A549 (cell line): ENCODE measurements around the gene ZBTB1. TPM values are rescaled to one million over a fixed set of nuclear protein-coding genes. Genes with fewer than 3 reads are reported as not detected.

ENCODE experiments used
- ATAC-seq, 2 experiments: fragments of 200-7000 bp in 1 of 2; fragments of >200 bp in 1 of 2; cut with Nextera tagmentation in 1 of 2; cut with Tn5 transposase in 1 of 2; 3 replicates each; pipeline versions ENCODE4 v1.8.0 to v1.9.1; 2018 to 2020; ENCODE audit warnings: mild to moderate bottlenecking in 1 of 2, moderate library complexity in 1 of 2
- CTCF ChIA-PET: fragments of 300-600 bp; sonication (Branson Sonifier 250); formaldehyde crosslinking; extraction: SDS; loops from one replicate; lab custom pipeline; 2021; ENCODE audit warnings: antibody characterized with exemption, inconsistent platforms; lab: Yijun Ruan, JAX
- POLR2A ChIA-PET: fragments of 350-600 bp; formaldehyde crosslinking; extraction: SDS; loops from one replicate; lab custom pipeline; 2021; ENCODE audit warnings: antibody characterized with exemption, inconsistent platforms; lab: Yijun Ruan, JAX
- DNase-seq, 2 experiments: peaks; one replicate each; pipeline versions ENCODE4 v3.0.0 to v3.0.0-alpha.2; 2011 to 2016; ENCODE audit warnings: low read depth in 1 of 2, low spot score in 1 of 2
- FAIRE-seq: peaks from 2 replicates; lab custom pipeline; 2011; peaks lifted over from hg19 to GRCh38; lab: Jason Lieb, UNC
- H3K27ac ChIP-seq, 2 experiments: fragments of >200 bp; sonication (Bioruptor Twin); formaldehyde crosslinking; 3 replicates each; pipeline ENCODE4 v1.5.1; 2016 to 2017
- H3K4me1 ChIP-seq: fragments of >200 bp; sonication (Bioruptor Twin); formaldehyde crosslinking; 3 replicates; pipeline ENCODE4 v1.6.1; 2016
- H3K4me2 ChIP-seq: fragments of >200 bp; sonication (Bioruptor Twin); formaldehyde crosslinking; 3 replicates; pipeline ENCODE4 v1.6.1; 2016
- H3K4me3 ChIP-seq: fragments of >200 bp; sonication (Bioruptor Twin); formaldehyde crosslinking; 3 replicates; pipeline ENCODE4 v1.5.1; 2016
- H3K9me3 ChIP-seq: fragments of >200 bp; sonication (Bioruptor Twin); formaldehyde crosslinking; 3 replicates; pipeline ENCODE4 v1.6.1; 2016
- ATOH8 ChIP-seq: fragments of 250-450 bp; sonication (Bioruptor Pico); IDR thresholded peaks from 2 replicates; pipeline ENCODE4 v1.5.0; 2020; ENCODE audit warnings: low read depth, mild to moderate bottlenecking, moderate library complexity
- CBX2 ChIP-seq: fragments of 200-600 bp; sonication (generic); IDR thresholded peaks from 2 replicates; pipeline ENCODE4 v1.6.1; 2016; ENCODE audit warnings: low read depth, mild to moderate bottlenecking, borderline replicate concordance
- CEBPB ChIP-seq, 2 experiments: fragments of >200 bp in 1 of 2; sonication (Bioruptor Twin) in 1 of 2; formaldehyde crosslinking in 1 of 2; IDR thresholded peaks; 2 replicates each; pipeline ENCODE4 v1.6.1; 2012 to 2016
- EHF ChIP-seq: fragments of 250-450 bp; sonication (Bioruptor Pico); IDR thresholded peaks from 2 replicates; pipeline ENCODE4 v1.5.0; 2020; ENCODE audit warnings: mild to moderate bottlenecking
- FOSL2 ChIP-seq, 2 experiments: fragments of 450-650 bp in 1 of 2; fragments of >200 bp in 1 of 2; sonication (Bioruptor Twin) in 1 of 2; formaldehyde crosslinking; IDR thresholded peaks; 2 replicates each; pipeline versions ENCODE4 v1.5.0 to v1.6.1; 2016 to 2020; ENCODE audit warnings: mild to moderate bottlenecking in 1 of 2, moderate library complexity in 1 of 2
- GATA3 ChIP-seq: IDR thresholded peaks from 2 replicates; pipeline ENCODE4 v1.6.1; 2012; ENCODE audit warnings: borderline replicate concordance
- HDAC2 ChIP-seq: fragments of 200-600 bp; sonication (generic); IDR thresholded peaks from 2 replicates; pipeline ENCODE4 v1.6.1; 2016
- MAFK ChIP-seq: fragments of 450-650 bp; IDR thresholded peaks from 2 replicates; pipeline ENCODE4 v1.6.1; 2014; ENCODE audit not compliant: partially characterized antibody
- NFE2L2 ChIP-seq: fragments of 150-350 bp; conservative IDR thresholded peaks from 2 replicates; pipeline ENCODE4 v1.6.1; 2014; ENCODE audit warnings: low read length
- POLR2A ChIP-seq: IDR thresholded peaks from 2 replicates; pipeline ENCODE4 v1.6.1; 2012; ENCODE audit warnings: mild to moderate bottlenecking, low read length
- TFCP2L1 ChIP-seq: fragments of 250-450 bp; sonication (Bioruptor Pico); IDR thresholded peaks from 2 replicates; pipeline ENCODE4 v1.5.0; 2021; ENCODE audit warnings: mild to moderate bottlenecking
- ZFP36 ChIP-seq: fragments of 450-650 bp; IDR thresholded peaks from 2 replicates; pipeline ENCODE4 v1.6.1; 2014; ENCODE audit warnings: borderline replicate concordance; ENCODE audit not compliant: partially characterized antibody
- ZSCAN20 ChIP-seq: fragments of 250-450 bp; sonication (Bioruptor Pico); IDR thresholded peaks from 2 replicates; pipeline ENCODE4 v1.8.0; 2022; ENCODE audit warnings: mild to moderate bottlenecking, moderate library complexity
- WGBS: methylation state at CpG from one replicate; pipeline ENCODE4 v1.1.6; 2017; ENCODE audit errors: missing lambda C conversion rate; 5-methylcytosine and 5-hydroxymethylcytosine counted together
- polyA plus RNA-seq, 4 experiments: library from polyadenylated mRNA; depleted of rRNA in 3 of 4; stranded (reverse); fragments of >200 nt; fragmentation: RNase III in 1 of 4; extraction: RNeasy Plus Mini Kit Qiagen cat#74134 plus additional on column Dnase treatment in 1 of 4; gene quantifications; 2 replicates in 3 of 4; 3 replicates in 1 of 4; pipeline ENCODE4 v1.2.3, GENCODE V29; 2011 to 2017
- TF ChIP-seq, protein P1 (sequence below): fragments of 450-650 bp; IDR thresholded peaks from 2 replicates; pipeline ENCODE4 v1.6.1; 2014; ENCODE audit warnings: antibody characterized with exemption
- TF ChIP-seq, protein P2 (sequence below): fragments of >200 bp; sonication (Bioruptor Twin); formaldehyde crosslinking; IDR thresholded peaks from 3 replicates; pipeline ENCODE4 v1.6.1; 2016

The ZBTB1 gene
- polyA plus RNA-seq, 2 of the 4 experiments (the other 2 are of a cell fraction): 33.8 to 37.1 TPM

GRCh38 chr14:64525354-64525753 lies 20.8 kb downstream of the ZBTB1 start:
- DNase-seq (no peak), ATAC-seq (no peak), FAIRE-seq (no peak)
- POLR2A ChIA-PET: interaction anchor here (1.3 to 2.0 kb wide), 2 partner anchors 15 to 21 kb away, joined by 4 to 7 read pairs; partner anchors contain the start of genes HSPA2 and ZBTB1
- no peak overlapping the region for H3K4me3 ChIP-seq
- H3K9me3 ChIP-seq: no peaks in the 10 kb centered on the region
- peaks cover 20% of the 10 kb centered on the region for H3K4me1 ChIP-seq
- TF ChIP-seq NFE2L2 (peak; percentile 55), ATOH8 (CRISPR knock-in tag) (no peak), CBX2 (no peak), FOSL2 (IDR thresholded peaks at IDR 0.05) (no peak), FOSL2 (CRISPR knock-in tag; IDR thresholded peaks at IDR 0.05) (peak; percentile 37; the same call in 1 of the 2 replicates), ZFP36 (no peak), MAFK (peak; percentile 76), TFCP2L1 (no peak), GATA3 (no peak), POLR2A (no peak)
- TF ChIP-seq, protein P1, sequence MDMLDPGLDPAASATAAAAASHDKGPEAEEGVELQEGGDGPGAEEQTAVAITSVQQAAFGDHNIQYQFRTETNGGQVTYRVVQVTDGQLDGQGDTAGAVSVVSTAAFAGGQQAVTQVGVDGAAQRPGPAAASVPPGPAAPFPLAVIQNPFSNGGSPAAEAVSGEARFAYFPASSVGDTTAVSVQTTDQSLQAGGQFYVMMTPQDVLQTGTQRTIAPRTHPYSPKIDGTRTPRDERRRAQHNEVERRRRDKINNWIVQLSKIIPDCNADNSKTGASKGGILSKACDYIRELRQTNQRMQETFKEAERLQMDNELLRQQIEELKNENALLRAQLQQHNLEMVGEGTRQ: no peak
- TF ChIP-seq, protein P2, sequence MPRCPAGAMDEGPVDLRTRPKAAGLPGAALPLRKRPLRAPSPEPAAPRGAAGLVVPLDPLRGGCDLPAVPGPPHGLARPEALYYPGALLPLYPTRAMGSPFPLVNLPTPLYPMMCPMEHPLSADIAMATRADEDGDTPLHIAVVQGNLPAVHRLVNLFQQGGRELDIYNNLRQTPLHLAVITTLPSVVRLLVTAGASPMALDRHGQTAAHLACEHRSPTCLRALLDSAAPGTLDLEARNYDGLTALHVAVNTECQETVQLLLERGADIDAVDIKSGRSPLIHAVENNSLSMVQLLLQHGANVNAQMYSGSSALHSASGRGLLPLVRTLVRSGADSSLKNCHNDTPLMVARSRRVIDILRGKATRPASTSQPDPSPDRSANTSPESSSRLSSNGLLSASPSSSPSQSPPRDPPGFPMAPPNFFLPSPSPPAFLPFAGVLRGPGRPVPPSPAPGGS: no peak
- 85% methylated on average over 2 of the region's 2 CpGs for WGBS
- CTCF ChIA-PET: interaction anchor here (0.5 to 3.3 kb wide), 3 partner anchors 11 to 35 kb away, joined by 3 to 16 read pairs (median 3); no protein-coding TSS in a partner anchor
- no peak overlapping the region for H3K4me2 ChIP-seq
- no peak overlapping the region for H3K27ac ChIP-seq

GRCh38 chr14:64531567-64531966 lies 27.0 kb downstream of the ZBTB1 start:
- DNase-seq: no peak
- TF ChIP-seq ZSCAN20 (CRISPR knock-in tag): no peak
- TF ChIP-seq, protein P2: no peak
- 91% methylated on average over 2 of the region's 2 CpGs for WGBS
- Histone ChIP-seq H3K4me2 (no peak overlapping the region), H3K27ac (no peak overlapping the region), H3K4me1 (peaks cover 4% of the 10 kb centered on the region; the same call in 2 of the 3 replicates), H3K4me3 (no peak overlapping the region), H3K9me3 (no peaks in the 10 kb centered on the region)
- no peak for FAIRE-seq
- ChIA-PET CTCF (interaction anchor here (1.0 to 2.6 kb wide), 2 partner anchors 105 to 380 kb away, joined by 3 to 13 read pairs; no protein-coding TSS in a partner anchor), POLR2A (interaction anchor here (1.2 kb wide), 1 partner anchor 9 kb away, joined by 5 read pairs; the partner anchor contains the start of gene HSPA2)
- ATAC-seq: no peak

- peaks cover 6% of the 10 kb centered on the region; the same call in 2 of the 3 replicates for H3K9me3 ChIP-seq
- no peak overlapping the region for H3K4me3 ChIP-seq
- 35% methylated on average over 4 of the region's 4 CpGs for WGBS
- H3K27ac ChIP-seq: peak overlapping the region; percentile 35 to 72; a peak in 5 of 6 replicates
- TF ChIP-seq CEBPB (IDR thresholded peaks at IDR 0.05) (peak; percentile 9 to 59; a peak in 3 of 4 replicates), EHF (CRISPR knock-in tag) (no peak), HDAC2 (no peak)
- DNase-seq (peak in 1 of 2 experiments; percentile 39), FAIRE-seq (no peak), ATAC-seq (no peak)
- POLR2A ChIA-PET: interaction anchor here (0.7 to 0.8 kb wide), 2 partner anchors 17 to 31 kb away, joined by 3 read pairs; no protein-coding TSS in a partner anchor
- peaks cover 13% of the 10 kb centered on the region; the same call in 2 of the 3 replicates for H3K4me1 ChIP-seq
- CTCF ChIA-PET: interaction anchor here (0.7 to 12.4 kb wide), 3 partner anchors 26 to 170 kb away, joined by 3 to 182 read pairs (median 5); no protein-coding TSS in a partner anchor
- H3K4me2 ChIP-seq: peak overlapping the region; percentile 41
These were observed 32.1 kb downstream of the ZBTB1 start for GRCh38 chr14:64536488-64537245.
